GM19238 (cell line): ENCODE measurements around the gene SPACA7.

Source experiments
- DNase-seq: peaks from one replicate; pipeline ENCODE4 v3.0.0; 2011; ENCODE audit warnings: low spot score; ENCODE audit not compliant: insufficient read length

Gene SPACA7

GRCh38 chr13:112465251-112466131 lies 89.3 kb downstream of the SPACA7 start:
- no peak for DNase-seq

DNA sequence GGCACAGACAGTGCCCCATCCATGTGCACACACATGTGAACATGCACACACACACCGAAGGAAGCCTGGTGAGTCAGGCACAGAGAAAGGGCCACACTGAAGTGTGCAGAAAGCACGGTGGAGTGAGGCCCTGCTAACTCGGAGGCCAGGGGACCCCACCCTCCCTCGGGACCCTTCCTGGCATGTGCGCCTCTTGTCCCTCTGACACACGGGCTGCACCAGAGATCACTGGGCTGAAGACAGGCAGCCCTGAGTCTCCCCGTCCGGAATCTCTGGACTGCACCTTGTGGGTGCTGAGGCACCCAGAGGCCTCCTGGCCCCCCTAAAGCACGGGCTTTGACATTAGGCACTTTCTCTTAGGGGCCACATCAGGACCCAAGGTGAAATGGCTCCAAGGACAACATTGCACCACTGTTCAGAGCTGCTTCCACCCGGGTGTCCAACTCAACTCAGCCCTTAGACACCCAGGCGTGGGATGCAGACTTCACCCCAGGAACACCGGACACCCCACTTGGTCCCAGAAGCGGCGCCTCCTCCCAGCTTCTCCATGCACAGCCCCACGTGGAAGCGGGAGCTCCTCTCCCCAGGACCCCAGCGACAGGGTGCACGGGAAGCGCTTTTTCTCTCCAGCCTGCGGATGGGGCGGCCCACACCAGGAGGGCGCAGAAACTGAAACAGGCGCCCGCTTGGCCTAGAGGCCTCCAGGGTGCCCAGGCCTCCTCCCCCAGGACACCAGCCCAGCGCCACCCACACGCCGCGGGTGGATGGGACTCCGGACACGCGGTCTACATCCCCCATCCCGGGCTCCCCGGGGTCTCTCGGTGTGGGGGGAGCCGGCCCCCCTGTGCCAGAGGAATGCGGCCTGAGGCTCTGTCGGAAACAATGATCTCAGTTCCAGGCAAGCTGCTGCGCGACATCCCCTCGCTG lies 90.2 kb downstream of the SPACA7 start:
- no peak for DNase-seq

DNA sequence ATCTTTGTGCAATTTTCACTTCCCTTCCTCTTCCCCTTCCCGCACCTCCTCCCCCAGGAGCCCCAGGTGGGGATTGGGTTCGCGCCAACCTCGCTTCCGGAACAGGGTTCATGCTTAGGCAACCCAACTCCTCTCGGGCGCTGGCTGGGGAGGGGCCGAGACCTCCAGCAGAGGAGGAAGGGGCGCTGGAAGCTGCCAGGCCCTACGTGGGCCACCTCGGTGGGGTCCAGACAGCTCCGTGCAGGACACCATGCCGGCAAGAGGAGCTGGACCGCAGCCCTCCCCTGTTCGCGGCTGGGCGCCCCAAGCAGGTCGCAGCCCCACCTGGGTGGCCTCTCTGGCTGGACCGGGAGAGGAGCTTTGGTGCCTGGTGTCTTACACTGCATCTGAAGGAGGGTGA lies 91.1 kb downstream of the SPACA7 start:
- DNase-seq = no peak

DNA sequence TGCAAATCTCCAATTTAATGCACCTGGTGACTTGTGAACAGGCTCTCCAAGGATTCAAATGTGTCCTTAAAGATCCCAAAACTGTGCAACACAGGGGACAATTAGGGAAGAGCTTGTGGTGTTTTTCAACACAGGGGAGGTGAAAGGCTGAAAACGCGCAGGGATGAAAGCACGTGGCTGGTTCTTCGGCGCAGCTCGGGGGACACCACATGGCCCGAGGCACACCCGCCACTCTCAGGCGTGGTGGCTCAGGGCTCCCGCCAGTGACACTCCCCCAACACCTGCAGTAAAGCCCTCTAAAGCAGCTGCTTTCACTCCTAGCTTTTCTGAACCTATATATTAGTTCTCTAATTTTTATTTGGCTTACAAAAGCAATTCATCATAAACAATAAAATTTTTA lies 91.9 kb downstream of the SPACA7 start:
- no peak for DNase-seq

DNA sequence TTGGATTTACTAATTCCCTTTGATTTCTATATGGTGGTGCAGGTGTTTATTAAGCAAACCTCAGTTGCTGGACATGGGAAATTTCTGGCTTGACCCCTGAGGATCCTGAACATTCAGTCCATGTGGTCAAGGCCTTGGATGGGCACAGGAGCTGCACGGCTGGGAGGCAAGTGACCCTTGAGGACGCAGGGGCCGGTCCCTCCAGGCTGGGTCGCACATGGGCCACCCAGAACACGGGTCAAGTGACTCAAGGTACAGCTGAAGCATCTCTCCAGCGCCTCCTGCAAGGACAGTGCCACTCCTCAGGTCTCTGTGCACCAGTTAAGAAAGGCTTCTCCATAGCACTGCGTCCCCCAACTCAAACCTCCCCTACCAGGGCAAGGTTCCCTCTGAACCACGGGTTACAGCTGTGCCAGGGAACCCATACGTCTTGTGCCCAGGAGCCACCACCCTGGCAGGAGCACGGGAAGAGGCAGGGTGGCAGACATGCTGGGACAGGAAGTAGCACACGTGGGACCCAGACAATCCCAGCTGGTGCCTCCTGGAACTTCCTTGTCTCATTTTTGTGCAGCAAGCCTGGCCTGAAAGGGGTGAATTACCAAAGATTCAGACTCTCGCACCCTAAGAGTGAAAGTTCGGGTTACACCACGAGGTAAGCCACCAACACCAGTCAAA lies 93.1 kb downstream of the SPACA7 start:
- DNase-seq = no peak

DNA sequence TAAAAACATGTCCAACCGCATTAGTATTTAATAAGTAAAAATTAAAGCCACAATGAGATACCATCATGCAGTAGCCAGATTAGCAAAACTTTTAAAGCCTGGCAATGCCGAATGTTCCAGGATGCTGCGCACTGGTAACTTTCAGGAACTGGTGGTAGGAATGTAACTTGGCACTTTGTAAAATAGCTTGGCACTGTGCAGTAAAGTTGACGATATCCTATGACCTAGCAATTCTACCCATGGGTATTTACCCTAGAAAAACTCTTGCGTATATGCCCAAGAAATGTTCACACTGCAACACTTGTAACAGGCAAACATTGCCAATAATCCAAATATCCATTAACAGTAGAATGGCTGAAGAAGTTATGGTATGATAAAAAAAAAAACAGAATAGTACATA lies 97.7 kb downstream of the SPACA7 start:
- no peak for DNase-seq

- DNase-seq = no peak
These were observed 98.7 kb downstream of the SPACA7 start for GRCh38 chr13:112474869-112475268.

GRCh38 chr13:112475889-112476288 lies 99.7 kb downstream of the SPACA7 start:
- DNase-seq = no peak

DNA sequence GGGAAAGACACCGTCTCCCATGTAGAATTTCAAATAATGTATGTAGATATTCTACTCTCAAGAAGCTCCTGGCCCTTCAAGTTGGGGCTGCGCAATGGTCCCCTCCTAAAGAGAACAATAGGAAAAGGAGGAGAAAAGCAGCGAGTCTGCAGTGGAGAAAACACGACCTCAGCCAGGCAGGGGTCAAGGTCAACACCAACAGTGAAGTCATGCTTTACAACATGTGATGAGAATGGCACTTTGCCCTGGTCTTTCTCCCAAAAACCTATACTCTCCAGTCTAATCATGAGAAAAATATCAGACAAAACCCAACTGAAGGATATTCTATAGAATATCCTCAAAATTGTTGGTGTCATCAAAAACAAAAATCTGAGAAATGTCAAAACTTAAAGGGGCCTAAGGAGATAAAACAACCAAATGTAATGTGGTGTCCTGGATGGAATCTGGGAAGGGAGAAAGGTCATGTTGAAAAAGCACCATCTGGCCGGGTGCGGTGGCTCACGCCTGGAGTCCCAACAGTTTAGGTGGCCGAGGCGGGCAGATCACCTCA lies 101.0 kb downstream of the SPACA7 start:
- no peak for DNase-seq

- no peak for DNase-seq
These were observed 103.2 kb downstream of the SPACA7 start for GRCh38 chr13:112479389-112479788.

DNA sequence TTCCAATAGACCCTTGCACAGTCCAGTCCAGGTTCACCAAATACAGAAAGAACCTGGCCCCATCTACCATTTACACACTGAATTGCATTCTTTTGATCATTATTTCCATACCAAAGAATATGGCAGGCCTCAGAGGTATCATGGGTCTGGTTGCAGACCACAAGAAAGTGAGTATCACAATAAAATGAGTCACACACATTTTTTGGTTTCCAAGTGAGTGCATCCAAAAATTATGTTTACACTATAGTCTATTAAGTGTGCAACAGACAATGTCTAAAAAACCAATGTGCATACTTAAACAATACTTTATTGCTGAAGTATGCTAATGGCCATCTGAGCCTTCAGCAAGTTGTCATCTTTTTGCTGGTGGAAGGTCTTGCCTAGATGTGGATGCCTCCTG lies 105.3 kb downstream of the SPACA7 start:
- no peak for DNase-seq

GRCh38 chr13:112483299-112483698 lies 107.1 kb downstream of the SPACA7 start:
- DNase-seq = no peak
